Progenitor cell of endocrine pancreas (in vitro differentiated cells): Measurements from ENCODE around the gene KLK14. TPM values are rescaled to one million over a fixed set of nuclear protein-coding genes. Genes with fewer than 3 reads are reported as not detected.

ENCODE experiments used
- DNase-seq: peaks from one replicate; pipeline ENCODE4 v3.0.0; 2021; ENCODE audit warnings: low spot score; ENCODE audit not compliant: unreplicated experiment
- H3K27ac Mint-ChIP-seq: 2 replicates; pipeline ENCODE4 v1.8.0; 2021; ENCODE audit warnings: mild to moderate bottlenecking, moderate library complexity, mixed read lengths
- H3K27me3 Mint-ChIP-seq: 2 replicates; pipeline ENCODE4 v1.8.0; 2021; ENCODE audit warnings: mixed read lengths
- H3K36me3 Mint-ChIP-seq: 2 replicates; pipeline ENCODE4 v1.8.0; 2022; ENCODE audit warnings: mixed read lengths; ENCODE audit not compliant: insufficient read depth
- H3K4me1 Mint-ChIP-seq: 2 replicates; pipeline ENCODE4 v1.8.0; 2021; ENCODE audit warnings: low read depth, mixed read lengths
- H3K4me3 Mint-ChIP-seq: 2 replicates; pipeline ENCODE4 v1.8.0; 2021; ENCODE audit warnings: low read depth, mild to moderate bottlenecking, moderate library complexity, mixed read lengths
- H3K9me3 Mint-ChIP-seq: 2 replicates; pipeline ENCODE4 v1.8.0; 2021; ENCODE audit warnings: low read depth, mixed read lengths
- total RNA-seq: library from RNA; stranded (reverse); gene quantifications from 2 replicates; pipeline ENCODE4 v1.2.1, GENCODE V29; 2021
- TF ChIP-seq, protein P1 (sequence below): fragments of 200-600 bp; sonication (generic); IDR thresholded peaks from one replicate; pipeline ENCODE4 v1.5.0; 2021; ENCODE audit warnings: antibody characterized with exemption, mild to moderate bottlenecking; ENCODE audit not compliant: unreplicated experiment

Gene KLK14
- total RNA-seq, 1 donor from 2014 or later = 0.62 TPM

DNA sequence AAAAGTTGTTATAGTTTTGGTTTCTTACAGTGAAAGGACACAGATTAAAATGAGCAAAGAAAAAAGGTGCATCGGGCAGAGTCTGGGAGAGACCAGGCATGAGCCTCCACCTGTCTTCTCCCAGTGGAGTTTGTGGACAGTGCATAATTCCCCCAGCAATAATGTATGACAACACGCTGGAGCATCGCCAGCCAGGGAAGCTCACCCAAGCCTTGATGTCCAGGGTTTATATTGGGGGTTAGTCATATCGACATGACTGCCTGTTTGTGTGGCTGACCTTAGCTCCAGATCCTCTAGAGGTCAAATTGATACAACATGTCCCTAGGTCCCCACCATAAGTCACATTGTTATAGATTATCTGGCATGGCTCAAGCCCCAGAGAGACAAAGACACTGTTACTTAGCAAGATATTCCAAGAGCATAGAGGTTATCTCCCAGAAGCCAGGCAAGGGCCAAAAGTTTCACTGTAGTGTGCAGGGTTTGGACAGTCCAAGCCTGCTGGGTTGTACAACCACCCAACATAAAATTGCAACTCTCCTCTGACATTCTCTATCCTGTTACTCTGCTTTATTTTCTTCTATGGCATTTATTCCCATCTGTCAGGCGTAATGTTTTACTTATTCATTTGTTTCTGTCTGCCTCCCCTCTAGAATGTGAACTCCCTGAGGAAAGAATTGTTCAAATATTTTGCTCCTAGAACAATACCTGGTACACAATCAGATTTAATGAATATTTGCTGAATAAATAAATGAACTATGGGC is 12.2 kb downstream of the KLK14 start:
- peak overlapping the region; percentile 2 for H3K27ac Mint-ChIP-seq
- peaks cover 12% of the 10 kb centered on the region for H3K4me1 Mint-ChIP-seq
- TF ChIP-seq, protein P1, sequence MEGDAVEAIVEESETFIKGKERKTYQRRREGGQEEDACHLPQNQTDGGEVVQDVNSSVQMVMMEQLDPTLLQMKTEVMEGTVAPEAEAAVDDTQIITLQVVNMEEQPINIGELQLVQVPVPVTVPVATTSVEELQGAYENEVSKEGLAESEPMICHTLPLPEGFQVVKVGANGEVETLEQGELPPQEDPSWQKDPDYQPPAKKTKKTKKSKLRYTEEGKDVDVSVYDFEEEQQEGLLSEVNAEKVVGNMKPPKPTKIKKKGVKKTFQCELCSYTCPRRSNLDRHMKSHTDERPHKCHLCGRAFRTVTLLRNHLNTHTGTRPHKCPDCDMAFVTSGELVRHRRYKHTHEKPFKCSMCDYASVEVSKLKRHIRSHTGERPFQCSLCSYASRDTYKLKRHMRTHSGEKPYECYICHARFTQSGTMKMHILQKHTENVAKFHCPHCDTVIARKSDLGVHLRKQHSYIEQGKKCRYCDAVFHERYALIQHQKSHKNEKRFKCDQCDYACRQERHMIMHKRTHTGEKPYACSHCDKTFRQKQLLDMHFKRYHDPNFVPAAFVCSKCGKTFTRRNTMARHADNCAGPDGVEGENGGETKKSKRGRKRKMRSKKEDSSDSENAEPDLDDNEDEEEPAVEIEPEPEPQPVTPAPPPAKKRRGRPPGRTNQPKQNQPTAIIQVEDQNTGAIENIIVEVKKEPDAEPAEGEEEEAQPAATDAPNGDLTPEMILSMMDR = no peak

DNA sequence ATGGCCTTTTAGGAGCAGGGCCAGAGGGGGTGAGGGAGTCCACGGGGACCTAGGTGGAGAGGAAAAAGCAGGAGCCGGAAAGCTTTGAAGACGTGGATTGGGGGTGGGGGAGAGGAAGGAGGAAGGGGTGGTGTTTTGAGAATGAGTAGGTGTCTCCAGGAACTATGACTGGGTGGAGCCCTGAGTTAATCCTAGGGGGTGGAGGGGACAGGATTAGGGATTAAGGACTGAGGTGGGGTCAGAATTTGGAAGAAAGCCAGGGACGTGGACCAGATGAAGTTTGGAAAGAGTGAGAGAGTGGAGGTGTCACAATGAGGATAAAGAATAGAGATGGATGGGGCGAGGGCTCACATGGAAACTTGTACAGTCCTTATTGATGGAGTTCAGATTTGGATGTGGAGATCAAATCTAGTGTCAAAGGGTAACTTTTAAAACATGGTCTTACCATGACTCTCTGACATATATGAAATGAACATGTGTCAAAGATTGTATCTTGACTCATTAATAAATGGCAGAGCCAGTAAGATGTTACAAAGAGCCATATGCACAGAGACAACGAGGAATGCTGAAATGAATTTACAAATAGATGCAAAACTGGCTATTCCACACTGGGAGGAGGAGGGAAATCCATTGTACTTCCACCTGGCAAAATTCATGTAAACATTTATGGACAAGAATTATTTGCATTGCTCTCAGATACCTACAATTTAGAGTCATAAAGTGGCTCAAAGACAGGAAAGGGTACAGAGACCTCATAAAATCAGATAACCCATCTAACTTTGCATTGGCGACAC is 16.1 kb downstream of the KLK14 start:
- no peaks in the 10 kb centered on the region for H3K36me3 Mint-ChIP-seq
- peaks cover 15% of the 10 kb centered on the region for H3K4me1 Mint-ChIP-seq
- peaks cover 4% of the 10 kb centered on the region for H3K9me3 Mint-ChIP-seq
- TF ChIP-seq, protein P1 = no peak
- no peak overlapping the region for H3K27ac Mint-ChIP-seq
- H3K27me3 Mint-ChIP-seq = peaks cover 16% of the 10 kb centered on the region
- DNase-seq = no peak
- H3K4me3 Mint-ChIP-seq = no peak overlapping the region

More for the DNA sequence above, 12.2 kb downstream of the KLK14 start:
- no peak for DNase-seq
- peaks cover 16% of the 10 kb centered on the region for H3K9me3 Mint-ChIP-seq
- H3K36me3 Mint-ChIP-seq = no peaks in the 10 kb centered on the region
- H3K4me3 Mint-ChIP-seq = no peak overlapping the region
- H3K27me3 Mint-ChIP-seq = peaks cover 14% of the 10 kb centered on the region

DNA sequence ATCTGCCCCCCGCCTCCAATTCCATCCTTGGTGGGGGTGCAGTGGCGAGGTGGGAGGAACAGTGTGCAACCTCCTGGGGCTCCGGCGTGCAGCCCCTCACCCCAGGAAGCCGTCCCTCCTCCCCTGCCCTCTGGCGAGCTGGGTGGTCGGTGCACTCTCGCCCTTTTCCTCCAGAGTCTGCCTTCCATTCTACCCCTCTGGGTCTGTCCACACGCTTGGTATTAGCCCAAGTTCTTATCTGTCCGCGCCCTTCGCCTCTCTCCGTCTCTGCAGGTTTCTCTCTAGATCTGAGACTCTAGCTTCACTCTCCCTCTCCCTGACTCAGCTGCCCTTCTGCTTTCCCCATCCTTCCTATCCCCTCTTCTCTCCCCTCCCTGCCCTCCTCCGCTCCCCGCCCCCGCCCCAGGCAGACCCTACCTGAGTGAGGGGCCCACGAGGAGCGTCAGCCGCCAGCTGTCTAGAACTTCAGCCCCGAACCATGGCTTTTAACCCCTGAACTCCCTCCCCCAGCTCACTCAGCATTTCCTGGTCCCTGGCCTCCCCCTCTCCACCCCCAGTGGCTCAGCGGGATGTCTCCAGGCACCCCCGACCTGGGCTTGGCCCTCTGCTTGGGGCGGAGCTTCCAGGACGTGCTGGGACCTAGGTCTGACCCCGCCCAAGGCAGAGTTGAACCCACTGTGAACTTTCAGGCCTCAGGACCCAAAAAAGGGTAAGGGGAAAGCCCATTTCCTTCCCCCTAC is 17.3 kb downstream of the KLK14 start:
- Mint-ChIP-seq H3K9me3 (peaks cover 9% of the 10 kb centered on the region), H3K4me3 (peak overlapping the region; percentile 70), H3K36me3 (no peaks in the 10 kb centered on the region), H3K27ac (no peak overlapping the region), H3K4me1 (peaks cover 5% of the 10 kb centered on the region), H3K27me3 (peaks cover 27% of the 10 kb centered on the region)
- no peak for DNase-seq
- TF ChIP-seq, protein P1 = no peak

DNA sequence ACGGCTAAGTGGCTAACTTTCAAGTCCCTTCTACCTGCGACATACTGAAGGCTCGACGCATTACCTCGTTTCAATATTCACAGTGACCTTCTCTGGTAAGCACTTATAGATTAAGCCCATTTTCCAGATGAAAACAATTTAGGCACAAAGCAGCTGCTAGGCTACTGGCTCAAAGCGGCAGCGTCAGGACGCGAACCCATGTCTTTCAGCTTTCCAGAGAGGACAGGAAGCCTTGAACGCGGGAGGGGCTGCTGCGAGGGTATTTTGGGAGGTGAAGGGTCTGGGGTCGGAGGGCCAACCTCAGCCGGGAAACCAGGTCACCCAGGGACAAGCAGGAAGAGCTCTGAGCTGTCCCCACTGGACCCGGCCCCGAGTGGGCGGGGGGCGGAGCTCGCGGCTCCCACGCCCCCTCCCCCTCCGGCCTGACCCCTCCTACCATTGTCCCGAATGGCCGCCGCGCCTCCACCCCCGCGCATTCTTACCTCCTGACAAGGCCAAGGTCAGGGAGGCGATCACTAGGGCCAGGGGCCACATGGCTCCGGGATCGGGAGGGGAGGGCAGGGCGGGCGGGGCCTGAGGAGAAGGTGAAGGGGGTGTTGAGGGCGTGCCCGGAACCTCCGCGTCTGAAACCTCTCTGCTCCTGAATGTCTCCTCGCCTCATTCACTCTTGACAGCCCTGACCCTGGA is 18.0 kb downstream of the KLK14 start, which contains the start of gene KLK13:
Gene KLK13, minus strand, starts transcription at position 559 of the 687 bp plus-strand sequence. Its CDS starts 25 bp downstream, at position 534.
- TF ChIP-seq, protein P1 = no peak
- Mint-ChIP-seq H3K27ac (no peak within 1 kb of the TSS), H3K9me3 (peaks cover 9% of the 10 kb centered on the region), H3K4me1 (peaks cover 4% of the 10 kb centered on the region), H3K36me3 (no peaks in the 10 kb centered on the region), H3K4me3 (peak within 1 kb of the TSS; percentile 70), H3K27me3 (peaks cover 27% of the 10 kb centered on the region)
- DNase-seq = peak; percentile 16
